ENCODE data around the gene UNKL.

UNKL gene

GRCh38 chr16:1398826-1399581, 15.5 kb downstream of the UNKL start:
- TF ChIP-seq CTCF (IDR thresholded peaks at IDR 0.05), result no peak

- no peak for TF ChIP-seq CTCF (IDR thresholded peaks at IDR 0.05)
Measured at GRCh38 chr16:1398351-1398750, 16.2 kb downstream of the UNKL start.

GRCh38 chr16:1397779-1398178, 16.7 kb downstream of the UNKL start:
- TF ChIP-seq CTCF (IDR thresholded peaks at IDR 0.05), result no peak

- no peak for TF ChIP-seq CTCF (IDR thresholded peaks at IDR 0.05)
Measured at GRCh38 chr16:1395444-1396031, 19.0 kb downstream of the UNKL start.

GRCh38 chr16:1394367-1394951, 20.0 kb downstream of the UNKL start:
- TF ChIP-seq CTCF (IDR thresholded peaks at IDR 0.05), result no peak

- TF ChIP-seq CTCF (IDR thresholded peaks at IDR 0.05), result no peak
Measured at GRCh38 chr16:1393613-1394176, 20.8 kb downstream of the UNKL start.

- TF ChIP-seq CTCF (IDR thresholded peaks at IDR 0.05), result no peak
Measured at GRCh38 chr16:1392826-1393225, 21.7 kb downstream of the UNKL start.
